Brain microvascular endothelial cell (primary cell): ENCODE results near the gene KRT74.

Experiments used
- DNase-seq: peaks from one replicate; pipeline ENCODE4 v3.0.0-alpha.2; 2020
- H3K27ac ChIP-seq: fragments of 250-450 bp; sonication (Bioruptor Pico); 2 replicates; pipeline ENCODE4 v1.5.1; 2020; ENCODE audit warnings: mild to moderate bottlenecking, moderate library complexity
- H3K27me3 ChIP-seq: fragments of 250-450 bp; sonication (Bioruptor Pico); replicated peaks from 2 replicates; pipeline ENCODE4 v1.5.1; 2020; ENCODE audit warnings: mild to moderate bottlenecking
- H3K36me3 ChIP-seq: fragments of 250-450 bp; sonication (Bioruptor Pico); replicated peaks from 2 replicates; pipeline ENCODE4 v1.5.1; 2020; ENCODE audit warnings: mild to moderate bottlenecking
- H3K4me3 ChIP-seq: 2 replicates; pipeline ENCODE4 v1.5.1; 2011; ENCODE audit warnings: low read depth, mild to moderate bottlenecking, control low read depth, low read length, moderate library complexity
- CTCF ChIP-seq: IDR thresholded peaks from 2 replicates; pipeline ENCODE4 v1.5.1; 2011; ENCODE audit warnings: low read depth, mild to moderate bottlenecking, moderate library complexity, low read length, control low read depth, inconsistent platforms; ENCODE audit errors: missing control alignments
- in situ Hi-C: cut with HindIII; loops from 2 replicates; pipeline ENCODE4 v1.10.0; 2017; ENCODE audit warnings: low sequenced_read_pairs, low pct_ligation_motif_present

Gene KRT74

GRCh38 chr12:52529846-52530245 lies 43.8 kb downstream of the KRT74 start:
- Histone ChIP-seq H3K4me3 (no peak overlapping the region), H3K27ac (no peak overlapping the region), H3K27me3 (no peaks in the 10 kb centered on the region), H3K36me3 (no peaks in the 10 kb centered on the region)
- no peak for DNase-seq
- in situ Hi-C loops, result no loop called here
- no peak for TF ChIP-seq CTCF

- no peaks in the 10 kb centered on the region for H3K36me3 ChIP-seq
- in situ Hi-C loops, result no loop called here
- no peak for DNase-seq
- TF ChIP-seq CTCF, result no peak
- no peak overlapping the region for H3K27ac ChIP-seq
- H3K27me3 ChIP-seq, result no peaks in the 10 kb centered on the region
- H3K4me3 ChIP-seq, result no peak overlapping the region
These were observed 44.2 kb downstream of the KRT74 start for GRCh38 chr12:52529417-52529816.

- Histone ChIP-seq H3K27ac (no peak overlapping the region), H3K4me3 (no peak overlapping the region), H3K36me3 (no peaks in the 10 kb centered on the region), H3K27me3 (no peaks in the 10 kb centered on the region)
- no peak for TF ChIP-seq CTCF
- DNase-seq, result no peak
- in situ Hi-C loops, result no loop called here
These were observed 45.0 kb downstream of the KRT74 start for GRCh38 chr12:52528641-52529143.

- Histone ChIP-seq H3K36me3 (no peaks in the 10 kb centered on the region), H3K27ac (no peak overlapping the region), H3K27me3 (no peaks in the 10 kb centered on the region), H3K4me3 (no peak overlapping the region)
- in situ Hi-C loops, result no loop called here
- no peak for DNase-seq
- TF ChIP-seq CTCF, result no peak
These were observed 46.4 kb downstream of the KRT74 start for GRCh38 chr12:52527121-52527800.

- Histone ChIP-seq H3K27me3 (no peaks in the 10 kb centered on the region), H3K36me3 (no peaks in the 10 kb centered on the region), H3K4me3 (no peak overlapping the region), H3K27ac (no peak overlapping the region)
- in situ Hi-C loops, result no loop called here
- no peak for DNase-seq
- no peak for TF ChIP-seq CTCF
These were observed 47.1 kb downstream of the KRT74 start for GRCh38 chr12:52526511-52526951.
